Caki2 (cell line): ENCODE data around the gene NR0B2. TPM values are rescaled to one million over a fixed set of nuclear protein-coding genes. Genes with fewer than 3 reads are reported as not detected.

Experiments
- DNase-seq: peaks from one replicate; pipeline ENCODE4 v3.0.0-alpha.2; 2015; ENCODE audit warnings: low read depth
- in situ Hi-C: cut with HindIII; loops from 2 replicates; pipeline ENCODE4 v1.10.0; 2016; ENCODE audit warnings: low sequenced_read_pairs, low pct_unique_long_range_greater_than_20kb, mixed read lengths
- total RNA-seq: library from RNA; depleted of rRNA; stranded (reverse); fragments of >200 nt; shearing (Covaris generic); gene quantifications from 2 replicates; pipeline ENCODE4 v1.2.3, GENCODE V29; 2014; ENCODE audit warnings: low replicate concordance

NR0B2 gene
- total RNA-seq, 1 experiment from 2014 or later: not detected

DNA sequence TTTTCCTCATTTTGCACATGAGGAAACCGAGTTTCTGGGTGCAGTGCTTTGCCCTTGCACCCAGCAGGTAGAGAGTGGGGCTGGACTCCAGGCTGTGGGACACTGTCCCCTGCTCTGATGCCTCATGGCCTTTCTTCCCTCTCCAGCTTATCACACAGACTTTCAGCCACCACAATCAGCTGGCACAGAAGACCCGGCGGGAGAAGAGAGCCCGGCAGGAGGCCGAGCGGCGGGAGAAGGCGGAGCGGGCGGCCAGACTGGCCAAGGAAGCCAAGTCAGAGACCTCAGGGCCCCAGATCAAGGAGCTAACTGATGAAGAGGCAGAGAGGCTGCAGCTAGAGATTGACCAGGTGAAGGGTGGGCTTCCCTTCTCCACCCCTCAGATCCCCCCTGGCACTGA lies 27.5 kb upstream of the NR0B2 start:
- in situ Hi-C loops: no loop called here
- no peak for DNase-seq

DNA sequence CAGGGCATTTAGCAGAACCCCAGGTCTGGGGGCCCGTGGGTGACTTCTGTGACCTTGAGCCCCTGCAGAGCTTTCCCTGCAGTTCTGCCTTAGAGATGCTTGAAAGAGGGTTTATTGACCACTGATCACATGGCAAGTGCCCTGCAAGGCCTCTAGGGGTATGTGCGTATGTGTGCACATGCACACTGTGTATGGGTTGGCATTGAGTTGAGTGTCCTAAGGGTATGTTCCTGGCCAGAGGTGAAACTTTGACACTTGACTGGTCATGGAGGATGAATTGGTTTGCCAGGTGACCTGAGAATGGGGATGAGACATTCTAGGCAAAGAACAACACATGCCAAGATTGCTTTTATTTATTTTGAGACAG lies 24.9 kb upstream of the NR0B2 start:
- DNase-seq: no peak
- in situ Hi-C loops: no loop called here

DNA sequence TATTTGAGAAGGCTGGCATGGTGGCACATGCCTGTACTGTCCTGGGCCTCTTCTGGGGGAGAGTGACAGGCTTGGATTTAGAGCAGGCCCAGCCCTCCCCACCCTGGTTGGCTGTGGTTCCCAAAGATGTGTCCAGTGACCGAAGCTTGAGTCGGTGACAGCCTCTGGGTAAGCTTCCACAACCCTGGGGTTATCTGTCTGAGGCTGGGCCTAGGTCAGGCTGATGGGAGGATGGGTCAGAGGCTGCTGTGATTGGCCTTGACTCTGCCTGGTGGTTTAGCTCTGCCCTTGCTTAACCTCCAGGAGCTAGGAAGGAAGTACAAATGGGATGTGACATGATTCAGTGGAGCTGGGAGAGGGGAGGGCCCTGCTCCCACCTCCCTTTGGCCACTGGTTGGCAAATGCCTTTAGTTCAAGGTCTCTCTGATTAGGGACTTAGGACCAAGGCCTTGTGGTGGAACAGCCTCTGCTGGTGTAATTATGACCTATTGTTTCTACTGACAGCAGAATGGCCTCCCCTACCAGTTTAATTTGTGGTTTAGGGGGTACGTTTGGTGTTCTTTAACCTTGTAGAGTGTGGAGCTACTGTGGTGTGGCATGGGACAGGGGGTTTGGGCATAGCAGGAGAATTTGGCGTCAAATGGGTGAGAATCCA lies 24.4 kb upstream of the NR0B2 start:
- DNase-seq: no peak
- in situ Hi-C loops: no loop called here

DNA sequence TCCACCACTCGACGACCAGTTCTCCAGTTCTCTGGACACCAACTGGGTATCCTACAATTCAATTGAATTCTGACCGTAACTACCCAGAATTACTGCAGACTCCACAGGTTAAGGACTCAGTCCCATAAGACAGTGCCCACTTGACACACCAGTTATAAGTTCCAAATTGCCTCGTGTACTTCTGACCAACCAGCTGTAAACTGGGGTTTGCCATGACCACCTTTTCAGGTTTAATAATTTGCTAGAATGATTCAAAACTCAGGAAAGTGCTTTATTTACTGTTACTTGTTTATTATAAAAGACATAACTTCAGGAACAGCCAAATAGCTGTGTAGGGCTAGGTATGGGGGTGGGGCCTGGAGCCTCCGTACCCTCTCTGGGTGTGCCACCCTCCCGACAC lies 23.0 kb upstream of the NR0B2 start:
- no peak for DNase-seq
- in situ Hi-C loops: no loop called here

DNA sequence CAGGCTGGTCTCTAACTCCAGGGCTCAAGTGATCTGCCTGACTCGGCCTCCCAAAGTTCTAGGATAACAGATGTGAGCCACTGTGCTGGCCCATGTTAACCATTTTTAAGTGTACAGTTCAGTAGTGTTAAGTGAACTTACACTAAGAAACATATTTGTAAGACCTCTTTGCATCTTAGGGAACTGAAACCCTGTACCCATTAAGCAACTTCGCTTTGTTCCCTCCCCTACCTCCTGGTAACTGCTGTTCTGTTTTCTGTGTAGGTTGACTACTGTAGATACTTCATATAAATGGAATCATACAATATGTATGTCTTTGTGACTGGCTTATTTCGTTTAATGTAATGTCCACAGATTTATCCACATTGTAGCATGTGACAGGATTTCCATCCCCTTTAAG lies 18.8 kb upstream of the NR0B2 start:
- in situ Hi-C loops: no loop called here
- DNase-seq: no peak

DNA sequence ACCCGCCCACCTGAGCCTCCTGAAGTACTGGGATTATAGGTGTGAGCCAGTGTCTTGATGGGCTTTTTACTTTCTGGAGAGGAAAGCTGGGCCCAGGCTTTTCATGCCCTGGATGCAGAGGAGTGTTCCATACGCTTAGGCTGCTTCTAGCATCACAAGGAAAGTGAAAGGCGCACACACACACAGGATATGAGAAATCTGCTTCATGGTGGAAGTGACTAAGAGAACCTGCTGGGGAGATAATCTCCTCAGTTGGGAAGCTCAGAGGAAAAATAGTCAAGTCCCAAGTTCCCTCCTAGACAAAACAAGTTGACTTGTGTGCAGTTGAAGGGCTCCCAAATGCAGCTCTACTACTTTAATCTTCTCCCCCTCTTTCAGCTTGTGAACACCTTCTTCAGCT lies 9.9 kb upstream of the NR0B2 start:
- no peak for DNase-seq
- in situ Hi-C loops: no loop called here

DNA sequence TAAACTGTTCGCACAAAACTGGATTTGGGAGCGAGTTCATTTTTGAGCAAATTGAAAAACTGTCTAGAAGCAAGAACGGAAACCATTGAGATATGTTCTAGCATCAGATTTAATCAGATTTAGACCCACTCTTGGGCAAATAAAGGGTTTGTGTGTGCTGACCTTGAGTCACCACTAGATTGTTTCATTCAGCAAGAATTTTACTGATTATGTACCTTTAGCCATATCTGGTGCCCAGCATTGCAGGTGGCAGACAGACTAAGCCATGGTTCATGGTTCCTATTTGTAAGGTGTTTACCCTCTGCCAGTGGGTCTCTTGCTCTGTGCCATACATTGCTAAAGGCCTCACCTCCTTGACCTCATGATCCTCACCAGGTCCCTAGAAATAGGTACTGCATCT lies 9.1 kb upstream of the NR0B2 start:
- in situ Hi-C loops: no loop called here
- no peak for DNase-seq

DNA sequence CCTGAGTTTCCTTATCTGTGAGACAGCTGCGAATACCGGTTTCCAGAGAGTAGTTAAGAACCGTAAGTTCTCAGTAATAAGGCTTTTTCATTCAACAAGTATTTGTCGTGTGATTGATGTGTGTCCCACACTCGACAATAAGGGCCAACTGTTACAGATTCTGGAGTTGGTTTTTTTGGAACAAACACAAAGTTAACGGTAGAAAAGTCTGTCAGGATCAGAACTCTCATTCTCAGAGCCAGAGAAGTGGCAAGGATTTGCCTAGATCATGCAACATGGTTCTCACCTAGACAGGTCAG lies 8.6 kb upstream of the NR0B2 start:
- DNase-seq: no peak
- in situ Hi-C loops: no loop called here

DNA sequence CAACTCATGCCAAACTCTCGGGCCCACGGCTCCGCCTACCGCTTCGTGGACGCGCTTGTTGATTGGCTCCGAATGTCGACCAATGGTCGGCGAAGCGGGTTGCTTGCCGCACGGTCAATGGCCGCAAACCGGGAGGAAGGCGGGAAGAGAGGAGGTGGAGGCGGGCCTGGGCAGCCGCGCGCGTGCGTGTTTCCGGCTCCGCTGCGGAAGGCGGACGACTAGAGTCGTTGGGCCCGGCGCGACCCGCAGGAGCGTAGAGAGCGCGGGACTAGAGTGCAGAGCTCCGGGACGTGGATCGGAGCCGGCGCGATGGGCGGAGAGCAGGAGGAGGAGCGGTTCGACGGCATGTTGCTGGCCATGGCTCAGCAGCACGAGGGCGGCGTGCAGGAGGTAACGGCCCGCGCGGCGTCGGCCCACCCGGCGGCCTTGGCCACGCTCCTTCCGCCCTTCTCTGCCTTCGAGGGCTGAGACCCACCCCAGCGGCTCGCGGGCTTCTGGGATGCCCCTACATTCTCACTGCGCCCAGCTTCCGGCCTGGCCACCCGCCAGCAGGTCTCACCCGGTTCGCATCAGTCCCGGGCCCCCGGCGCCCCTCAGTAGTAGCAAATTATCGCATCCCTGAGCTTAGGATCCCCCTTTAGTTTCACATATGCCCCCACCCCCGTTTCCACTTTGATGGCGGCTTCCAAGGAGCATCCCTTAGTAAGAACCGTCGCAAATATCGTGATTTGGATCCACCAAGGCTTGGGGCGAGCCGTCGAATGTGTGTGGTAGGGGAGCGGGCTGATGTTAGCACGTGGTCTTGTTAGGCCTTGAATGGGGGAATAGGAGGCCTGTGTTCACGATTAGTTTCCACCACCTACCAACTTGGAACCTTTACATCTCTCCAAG lies 8.0 kb upstream of the NR0B2 start, which contains the start of gene NUDC:
Gene NUDC, plus strand, starts transcription at position 204 of the 891 bp plus-strand sequence. Its CDS starts 106 bp downstream, at position 310.
- in situ Hi-C loops: no loop called here
- peak; percentile 94 for DNase-seq

DNA sequence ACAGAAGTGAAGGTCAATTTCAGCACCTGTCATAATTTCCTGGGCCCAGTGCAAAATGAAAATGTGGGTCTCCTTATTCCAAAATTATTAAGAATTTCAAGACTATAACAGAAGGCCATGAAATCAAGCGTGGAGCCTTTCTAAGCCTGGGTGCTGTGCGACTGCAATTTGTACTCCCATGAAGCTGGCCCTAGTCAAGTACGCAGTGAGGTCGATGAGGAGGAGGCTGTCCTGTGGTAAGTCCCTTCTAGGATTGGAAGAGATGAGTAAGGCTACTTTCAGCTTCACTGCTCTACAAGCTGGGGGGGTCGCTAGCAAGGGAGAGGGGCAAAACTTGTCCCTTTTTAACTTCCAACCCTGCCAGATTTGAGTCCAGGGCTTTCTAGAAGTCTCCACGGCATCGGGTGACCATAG lies 7.4 kb upstream of the NR0B2 start:
- in situ Hi-C loops: no loop called here
- no peak for DNase-seq

DNA sequence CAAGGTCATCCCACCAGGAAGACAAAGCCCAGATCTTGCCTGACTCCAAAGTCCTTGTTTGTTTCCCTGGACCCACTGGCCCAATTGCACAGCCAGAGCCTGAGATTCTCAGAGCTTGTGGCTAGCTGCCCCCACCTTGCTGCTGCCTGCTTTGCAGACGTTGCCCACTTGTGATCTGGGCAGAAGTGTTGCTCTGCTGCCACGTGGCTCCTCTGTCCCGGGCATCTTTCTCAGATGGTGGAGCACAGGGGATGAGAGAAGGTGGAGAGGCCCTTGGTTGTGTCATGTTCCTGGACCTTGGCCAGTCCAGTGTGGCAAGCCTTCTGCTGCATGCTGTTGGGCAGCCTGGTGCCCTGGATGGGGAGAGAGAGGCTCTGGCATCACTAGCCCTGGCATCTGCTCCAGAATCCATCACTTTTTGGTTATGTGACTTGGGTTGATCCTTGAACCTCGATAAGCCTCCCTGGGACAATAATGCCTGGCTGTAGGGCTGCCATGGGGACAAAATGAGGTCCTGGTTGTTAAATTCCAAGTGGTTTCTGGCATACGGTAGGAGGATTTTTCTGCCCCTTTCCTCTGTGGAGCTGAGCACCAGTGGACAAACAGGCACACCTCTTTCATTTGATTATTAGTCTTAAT lies 1.5 kb upstream of the NR0B2 start:
- in situ Hi-C loops: no loop called here
- DNase-seq: no peak

DNA sequence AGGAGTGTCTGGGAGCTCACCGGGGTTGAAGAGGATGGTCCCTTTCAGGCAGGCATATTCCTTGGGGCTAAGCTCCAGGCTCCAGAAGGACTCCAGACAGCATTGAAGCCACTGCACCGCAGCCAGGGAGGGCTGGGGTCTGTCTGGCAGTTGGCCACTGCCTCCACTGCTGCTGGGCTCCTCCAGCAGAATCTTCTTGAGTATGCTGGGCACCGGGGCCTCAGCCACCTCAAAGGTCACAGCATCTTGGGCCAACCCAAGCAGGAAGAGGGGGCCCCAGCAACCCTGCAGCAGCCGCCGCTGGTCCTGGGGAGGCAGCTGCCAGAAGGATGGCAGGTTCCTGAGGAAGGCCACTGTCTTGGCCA lies 404 bp downstream of the NR0B2 start:
- in situ Hi-C loops: no loop called here
- no peak for DNase-seq

DNA sequence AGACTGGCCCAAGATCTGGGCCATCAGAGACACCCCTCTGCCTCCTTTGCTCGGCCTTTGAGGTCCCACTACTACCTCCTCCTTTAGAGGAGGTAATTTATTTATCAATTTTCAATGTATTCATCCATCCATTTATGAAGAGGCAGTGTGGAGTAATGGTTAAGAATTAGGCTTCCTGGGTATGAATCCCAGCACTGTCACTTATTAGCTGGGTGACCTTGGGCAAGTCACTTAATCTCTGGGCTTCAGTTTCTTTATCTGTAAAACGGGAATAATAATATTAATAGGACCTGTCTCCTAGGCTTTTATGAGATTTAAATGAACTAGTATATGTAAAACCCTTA lies 1.7 kb downstream of the NR0B2 start:
- in situ Hi-C loops: no loop called here
- DNase-seq: no peak

DNA sequence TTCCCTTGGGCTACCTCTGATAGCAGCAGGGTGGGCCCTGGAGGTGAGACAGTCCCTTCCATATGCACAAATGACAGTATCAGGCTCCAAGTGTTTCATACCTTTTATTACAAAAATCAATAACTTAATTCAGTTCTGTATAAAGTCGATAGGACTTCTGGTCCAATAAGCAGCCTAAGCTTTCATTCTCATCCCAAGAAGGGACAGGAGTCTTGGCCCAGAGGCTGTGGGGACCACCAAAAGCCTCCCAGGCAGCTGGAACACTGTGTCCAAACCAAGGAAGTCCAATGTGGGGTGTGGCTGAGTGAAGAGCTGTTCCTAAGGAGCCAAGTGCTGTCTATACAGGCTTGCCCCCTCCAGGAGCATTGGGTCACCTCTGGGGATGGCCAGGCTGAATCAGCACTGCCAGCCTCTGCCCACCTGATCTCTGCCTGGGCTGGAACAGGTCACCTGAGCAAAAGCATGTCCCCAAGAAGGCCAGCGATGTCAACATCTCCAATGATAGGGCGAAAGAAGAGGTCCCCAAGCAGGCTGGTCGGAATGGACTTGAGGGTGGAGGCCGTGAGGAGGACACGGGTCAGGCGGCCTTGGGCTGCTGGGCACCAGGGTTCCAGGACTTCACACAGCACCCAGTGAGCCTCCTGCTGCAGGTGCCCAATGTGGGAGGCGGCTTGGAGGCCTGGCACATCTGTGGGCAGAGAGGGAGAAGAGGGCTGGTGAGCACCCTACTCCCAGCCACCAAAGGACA lies 2.2 kb downstream of the NR0B2 start:
- in situ Hi-C loops: no loop called here
- no peak for DNase-seq

DNA sequence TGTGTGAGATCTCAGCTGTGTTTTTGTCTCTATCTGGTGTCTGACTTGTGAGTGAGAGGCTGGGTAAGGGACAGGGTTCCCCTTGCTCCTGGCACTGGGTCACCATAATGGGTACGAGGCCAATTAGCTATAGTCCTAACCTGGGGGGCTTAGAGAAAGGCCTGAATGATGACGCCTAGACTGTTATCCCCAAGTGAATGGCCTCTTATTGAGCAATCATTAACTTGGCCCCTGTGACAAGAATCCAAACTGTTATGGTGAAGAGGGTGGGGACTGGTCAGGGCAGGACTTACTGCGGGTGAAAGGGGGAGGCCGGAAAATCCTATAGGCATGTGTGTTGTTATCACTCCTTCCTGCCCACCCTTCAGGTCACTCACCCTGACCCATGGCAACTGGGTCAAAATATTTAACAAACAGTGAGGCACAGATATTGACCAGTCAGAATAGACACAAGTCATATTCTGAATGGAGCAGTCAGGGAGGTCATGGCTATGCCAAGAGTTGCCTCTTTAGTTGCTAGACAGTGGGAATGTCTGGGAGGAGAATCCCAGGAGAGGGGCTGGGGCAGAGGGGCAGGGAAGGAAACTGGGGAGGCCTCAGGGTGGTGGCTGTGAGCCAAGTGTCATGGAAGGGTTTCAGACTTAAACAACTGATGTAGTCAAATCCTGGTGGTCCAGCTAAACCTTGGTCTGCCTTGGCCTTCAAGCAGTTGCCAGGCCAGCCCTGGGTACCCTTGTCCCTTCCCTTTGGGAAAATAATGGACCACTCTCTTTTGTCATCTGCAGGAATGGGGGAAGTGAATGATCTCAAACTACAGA lies 3.2 kb downstream of the NR0B2 start:
- in situ Hi-C loops: no loop called here
- DNase-seq: peak; percentile 66

DNA sequence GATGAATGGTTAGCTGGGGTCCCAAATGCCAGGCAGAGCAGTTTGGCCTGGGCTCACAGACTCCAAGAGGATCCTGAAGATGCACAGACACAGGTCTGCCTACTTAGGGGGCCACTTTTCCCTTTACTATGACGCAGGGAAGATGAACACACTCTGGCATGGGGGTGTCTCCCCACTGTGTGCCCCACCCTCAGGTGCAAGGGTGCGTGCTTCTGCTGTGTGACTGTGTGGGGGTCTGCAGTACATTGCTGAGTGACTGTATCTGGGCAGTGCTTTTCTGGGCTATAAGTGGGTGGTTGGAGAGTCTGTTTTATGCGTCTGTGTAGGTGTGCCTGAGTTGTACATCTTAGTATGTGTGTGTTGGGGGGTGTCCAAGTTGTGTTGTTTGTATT lies 3.8 kb downstream of the NR0B2 start:
- no peak for DNase-seq
- in situ Hi-C loops: no loop called here

DNA sequence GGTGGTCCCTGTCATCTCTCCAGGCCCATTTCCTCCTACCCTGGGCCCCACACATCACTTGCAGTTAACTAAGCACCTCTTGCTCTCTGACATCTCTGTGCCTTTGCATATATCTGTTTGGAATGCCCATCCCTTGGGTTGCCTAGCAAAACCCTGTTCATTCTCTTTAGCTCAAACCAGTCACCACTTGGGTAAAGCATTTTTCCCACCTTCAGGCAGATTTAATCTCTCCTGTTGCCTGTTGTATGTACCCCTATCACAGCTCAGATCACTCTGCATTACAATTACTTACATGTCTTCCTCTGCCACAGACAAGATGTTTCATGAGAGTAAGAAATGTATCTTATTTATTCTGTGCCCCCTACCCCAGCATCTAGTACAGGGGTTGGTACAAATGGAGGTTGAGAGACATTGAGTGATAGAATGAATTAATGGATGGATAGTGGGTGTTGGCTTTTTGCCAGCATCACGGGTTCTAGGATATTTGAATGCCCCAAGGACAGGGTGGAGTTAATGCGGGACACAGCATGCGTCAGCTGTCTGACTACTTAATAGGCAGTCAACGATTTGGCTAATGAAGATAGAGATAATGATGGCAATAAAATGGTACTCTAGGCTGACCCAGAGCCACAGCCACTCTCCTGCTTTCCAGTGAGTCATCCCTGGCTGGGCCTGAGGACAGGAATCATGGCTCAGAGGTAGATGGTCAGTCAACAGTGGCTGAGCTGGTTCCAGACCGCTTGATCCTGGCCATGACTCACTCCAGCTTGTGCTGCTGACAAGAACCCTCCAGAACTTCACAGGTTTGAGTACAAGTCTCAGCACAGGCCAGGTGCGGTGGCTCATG lies 6.5 kb downstream of the NR0B2 start:
- in situ Hi-C loops: no loop called here
- peak; percentile 91 for DNase-seq
